ENCODE results near the gene SCFD2. TPM values are rescaled to one million over a fixed set of nuclear protein-coding genes. Genes with fewer than 3 reads are reported as not detected.

The SCFD2 gene
- total RNA-seq, 2 experiments from 2014 or later: 21.6 to 22.5 TPM

DNA sequence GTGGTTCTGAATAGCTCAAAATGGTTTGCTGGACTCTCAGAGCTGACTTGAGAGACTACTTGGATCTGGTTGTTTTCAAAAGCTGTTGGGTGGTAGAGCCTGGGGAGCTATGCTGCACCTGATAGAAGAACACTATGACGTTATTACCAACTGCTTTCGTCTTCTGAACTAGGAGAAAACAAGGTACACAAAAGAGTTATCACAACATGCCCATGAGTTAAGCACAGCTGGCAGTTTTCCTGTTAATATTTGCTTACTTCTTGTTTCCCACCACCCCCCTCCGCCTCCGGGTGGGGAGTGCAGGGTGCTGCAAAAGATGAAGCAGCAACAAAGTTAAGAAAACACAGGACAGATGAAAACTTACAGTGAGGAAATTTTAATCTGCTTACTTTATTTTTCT is 434.6 kb downstream of the SCFD2 start:
- ATAC-seq (no peak), DNase-seq (no peak)
- ChIA-PET POLR2A (no interaction called here), CTCF (no interaction called here)
- Mint-ChIP-seq H3K4me3 (no peak overlapping the region), H3K27ac (no peak overlapping the region), H3K36me3 (ENCODE audit: low read depth) (no peaks in the 10 kb centered on the region), H3K4me1 (peaks cover 1% of the 10 kb centered on the region), H3K9me3 (ENCODE audit: low read depth) (no peaks in the 10 kb centered on the region), H3K27me3 (no peaks in the 10 kb centered on the region)
- intact Hi-C loops (cut with DNase I, micrococcal nuclease): no loop called here

DNA sequence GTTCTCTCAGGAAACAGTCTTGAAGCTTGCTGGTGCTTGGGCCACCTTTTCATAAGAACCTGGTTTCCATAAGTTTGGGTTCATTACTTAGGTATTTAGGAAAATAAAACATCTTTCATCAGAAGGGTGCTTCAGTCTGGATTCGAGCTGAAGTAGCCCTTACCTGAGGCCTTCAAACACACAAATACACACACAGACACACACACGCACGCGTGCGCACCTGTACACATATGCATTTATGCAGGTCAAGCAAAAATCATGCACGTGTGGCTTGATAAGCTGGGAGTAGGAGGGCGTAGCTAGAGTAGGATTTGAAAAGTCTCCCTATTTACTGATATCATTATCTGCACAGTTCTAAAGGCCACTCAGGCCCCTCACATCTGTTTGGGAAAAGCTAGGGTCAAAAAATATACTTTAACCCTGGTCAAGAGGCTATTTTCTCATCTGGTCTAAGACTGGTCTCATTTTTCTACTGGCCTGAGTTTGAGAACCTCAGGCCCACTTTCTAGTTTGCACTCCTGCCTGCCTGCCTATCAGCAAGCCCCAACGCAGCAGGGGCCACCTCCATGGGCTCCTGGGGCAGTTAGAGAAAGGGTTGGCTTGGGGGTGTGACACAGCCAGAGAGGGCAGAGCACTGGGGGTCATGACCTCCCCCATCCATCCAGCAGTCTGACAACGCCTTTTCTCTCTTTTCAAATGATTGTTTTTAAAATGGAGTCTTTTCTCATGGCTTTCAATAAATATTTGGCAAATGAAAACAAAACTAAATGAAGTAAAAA is 439.5 kb downstream of the SCFD2 start:
- no peaks in the 10 kb centered on the region for H3K27me3 Mint-ChIP-seq
- H3K4me3 Mint-ChIP-seq: no peak overlapping the region
- no peaks in the 10 kb centered on the region for H3K36me3 Mint-ChIP-seq (ENCODE audit: low read depth)
- CTCF ChIA-PET: no interaction called here
- POLR2A ChIA-PET: no interaction called here
- no peak for ATAC-seq
- intact Hi-C loops (cut with DNase I, micrococcal nuclease): no loop called here
- no peaks in the 10 kb centered on the region for H3K4me1 Mint-ChIP-seq
- H3K9me3 Mint-ChIP-seq (ENCODE audit: low read depth): no peaks in the 10 kb centered on the region
- H3K27ac Mint-ChIP-seq: no peak overlapping the region
- no peak for DNase-seq

DNA sequence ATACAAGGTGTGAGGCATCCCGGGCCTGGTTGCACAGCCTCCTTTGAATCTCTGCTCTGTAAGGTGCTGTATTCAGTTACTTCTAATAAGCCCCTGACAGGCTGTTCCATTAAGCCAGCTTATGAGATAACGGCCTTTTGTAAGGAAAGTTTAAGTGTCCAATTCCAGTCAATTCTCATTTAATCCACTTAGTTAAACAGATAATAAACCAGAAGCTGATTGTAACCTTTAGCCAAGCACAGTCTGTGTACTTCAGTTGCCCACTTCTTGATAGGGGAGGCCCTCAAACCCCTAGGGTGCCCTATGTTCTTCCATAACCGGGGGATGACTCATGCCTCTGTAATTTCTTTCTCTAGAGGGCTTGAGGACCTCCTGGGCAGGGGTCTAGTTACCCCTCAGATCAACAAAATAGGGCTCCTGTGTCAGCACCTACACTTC is 440.3 kb downstream of the SCFD2 start:
- Mint-ChIP-seq H3K36me3 (ENCODE audit: low read depth) (no peaks in the 10 kb centered on the region), H3K9me3 (ENCODE audit: low read depth) (no peaks in the 10 kb centered on the region), H3K4me3 (no peak overlapping the region), H3K27me3 (no peaks in the 10 kb centered on the region), H3K27ac (no peak overlapping the region), H3K4me1 (no peaks in the 10 kb centered on the region)
- intact Hi-C loops (cut with DNase I, micrococcal nuclease): no loop called here
- ChIA-PET CTCF (interaction anchor here (0.9 kb wide), 1 partner anchor 15 kb away, joined by 3 read pairs; no protein-coding TSS in a partner anchor), POLR2A (no interaction called here)
- no peak for DNase-seq
- ATAC-seq: no peak

DNA sequence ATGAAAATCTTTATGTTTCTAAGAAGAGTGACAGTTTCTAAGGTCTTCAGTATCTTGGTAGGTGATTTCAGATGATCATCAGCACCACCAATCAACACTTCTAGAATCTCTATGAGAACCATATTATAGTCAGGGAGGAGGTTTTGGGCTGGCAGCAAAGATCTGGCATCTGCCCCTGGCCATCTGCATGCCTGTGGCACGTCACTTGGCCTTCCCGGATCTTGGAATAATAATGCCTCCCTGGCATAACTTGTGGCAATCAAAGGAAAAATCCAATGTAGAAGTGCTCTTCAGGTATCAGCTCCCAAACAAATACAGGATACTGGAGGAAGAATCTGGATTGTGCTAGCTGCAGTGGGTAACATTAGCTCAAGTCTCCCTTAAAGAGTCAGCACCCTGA is 446.4 kb downstream of the SCFD2 start:
- DNase-seq (no peak), ATAC-seq (no peak)
- CTCF ChIA-PET: interaction anchor here (0.8 to 1.0 kb wide), 2 partner anchors 8 to 64 kb away, joined by 3 to 5 read pairs; no protein-coding TSS in a partner anchor
- Mint-ChIP-seq H3K36me3 (ENCODE audit: low read depth) (peaks cover 6% of the 10 kb centered on the region), H3K4me3 (no peak overlapping the region), H3K27ac (no peak overlapping the region), H3K4me1 (no peaks in the 10 kb centered on the region), H3K9me3 (ENCODE audit: low read depth) (no peaks in the 10 kb centered on the region), H3K27me3 (no peaks in the 10 kb centered on the region)
- POLR2A ChIA-PET: no interaction called here
- intact Hi-C loops (cut with DNase I, micrococcal nuclease): no loop called here

DNA sequence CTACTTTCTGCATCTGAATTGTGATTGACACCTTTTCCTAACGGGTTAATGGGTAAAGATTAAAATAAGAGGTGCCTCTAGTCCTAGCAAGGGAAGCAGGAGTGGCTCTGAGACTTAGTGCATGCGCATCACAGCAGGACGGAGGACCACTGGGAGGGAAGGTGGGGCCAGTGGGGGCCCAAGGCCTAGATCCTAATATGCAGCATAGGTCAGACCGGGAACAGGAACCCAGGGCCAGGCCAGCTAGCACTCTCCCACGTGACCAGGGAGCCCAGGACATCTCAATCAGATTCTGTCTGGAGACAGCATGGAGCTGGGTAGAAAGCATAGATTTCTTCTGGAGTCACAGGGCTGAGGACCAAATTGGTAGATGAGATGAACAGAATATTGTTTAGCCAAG is 448.0 kb downstream of the SCFD2 start:
- Mint-ChIP-seq H3K9me3 (ENCODE audit: low read depth) (no peaks in the 10 kb centered on the region), H3K27me3 (no peaks in the 10 kb centered on the region), H3K4me1 (no peaks in the 10 kb centered on the region), H3K27ac (no peak overlapping the region), H3K4me3 (no peak overlapping the region), H3K36me3 (ENCODE audit: low read depth) (peaks cover 6% of the 10 kb centered on the region)
- intact Hi-C loops (cut with DNase I, micrococcal nuclease): no loop called here
- ATAC-seq (no peak), DNase-seq (no peak)
- CTCF ChIA-PET: no interaction called here
- POLR2A ChIA-PET: no interaction called here

DNA sequence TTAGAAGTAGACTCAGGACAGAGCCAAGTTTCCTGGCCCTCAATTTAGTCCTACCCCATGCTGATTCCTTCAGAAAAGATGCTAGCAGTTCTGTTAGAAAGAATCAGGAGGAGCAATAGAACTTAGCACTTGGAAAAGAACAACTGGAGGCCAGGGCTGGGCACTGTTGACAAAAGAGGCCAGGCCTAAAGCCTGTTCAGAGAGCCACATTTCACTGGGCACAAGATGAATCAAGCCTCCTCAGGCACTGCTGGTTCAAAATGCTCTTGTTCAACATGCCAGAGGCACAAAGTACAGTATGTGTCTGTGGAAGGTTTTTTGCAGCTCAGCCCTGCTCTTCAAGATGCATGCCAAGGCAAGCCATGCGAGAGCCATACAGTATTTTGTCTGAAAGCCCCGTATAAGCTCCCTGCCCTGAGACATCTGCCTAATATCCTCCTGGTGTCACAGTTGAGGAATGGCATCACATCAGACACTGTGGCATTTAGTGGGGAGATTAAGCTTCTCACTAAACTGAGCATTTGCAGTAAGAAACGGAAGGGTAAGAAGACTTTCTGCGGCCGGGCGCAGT is 450.0 kb downstream of the SCFD2 start:
- H3K4me3 Mint-ChIP-seq: no peak overlapping the region
- H3K4me1 Mint-ChIP-seq: peaks cover 1% of the 10 kb centered on the region
- no peaks in the 10 kb centered on the region for H3K27me3 Mint-ChIP-seq
- ChIA-PET CTCF (no interaction called here), POLR2A (no interaction called here)
- no peak overlapping the region for H3K27ac Mint-ChIP-seq
- H3K9me3 Mint-ChIP-seq (ENCODE audit: low read depth): no peaks in the 10 kb centered on the region
- ATAC-seq: no peak
- H3K36me3 Mint-ChIP-seq (ENCODE audit: low read depth): peaks cover 8% of the 10 kb centered on the region
- no peak for DNase-seq
- intact Hi-C loops (cut with DNase I, micrococcal nuclease): no loop called here

DNA sequence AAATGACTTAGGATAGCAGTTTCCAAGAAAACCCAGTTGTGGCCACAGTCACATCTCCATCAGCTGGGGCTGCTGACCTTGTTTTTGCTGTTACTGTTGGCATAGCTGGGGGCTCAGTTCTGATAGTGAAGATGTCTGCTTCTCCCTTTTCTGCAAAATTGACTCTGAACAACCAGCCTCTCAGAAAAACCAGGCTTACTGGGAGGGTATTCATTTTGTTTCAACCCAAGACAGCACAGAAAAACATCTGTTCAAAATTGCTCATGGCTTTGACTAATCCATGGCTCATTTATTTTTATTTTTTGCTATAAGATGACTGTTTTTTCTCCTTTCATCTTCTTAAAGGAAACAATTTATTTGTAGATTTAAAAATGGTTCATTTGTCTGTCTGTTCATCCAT is 450.7 kb downstream of the SCFD2 start:
- Mint-ChIP-seq H3K36me3 (ENCODE audit: low read depth) (peaks cover 8% of the 10 kb centered on the region), H3K4me3 (no peak overlapping the region), H3K27me3 (no peaks in the 10 kb centered on the region), H3K27ac (no peak overlapping the region), H3K9me3 (ENCODE audit: low read depth) (no peaks in the 10 kb centered on the region), H3K4me1 (peaks cover 1% of the 10 kb centered on the region)
- POLR2A ChIA-PET: no interaction called here
- CTCF ChIA-PET: no interaction called here
- intact Hi-C loops (cut with DNase I, micrococcal nuclease): no loop called here
- DNase-seq (no peak), ATAC-seq (no peak)

DNA sequence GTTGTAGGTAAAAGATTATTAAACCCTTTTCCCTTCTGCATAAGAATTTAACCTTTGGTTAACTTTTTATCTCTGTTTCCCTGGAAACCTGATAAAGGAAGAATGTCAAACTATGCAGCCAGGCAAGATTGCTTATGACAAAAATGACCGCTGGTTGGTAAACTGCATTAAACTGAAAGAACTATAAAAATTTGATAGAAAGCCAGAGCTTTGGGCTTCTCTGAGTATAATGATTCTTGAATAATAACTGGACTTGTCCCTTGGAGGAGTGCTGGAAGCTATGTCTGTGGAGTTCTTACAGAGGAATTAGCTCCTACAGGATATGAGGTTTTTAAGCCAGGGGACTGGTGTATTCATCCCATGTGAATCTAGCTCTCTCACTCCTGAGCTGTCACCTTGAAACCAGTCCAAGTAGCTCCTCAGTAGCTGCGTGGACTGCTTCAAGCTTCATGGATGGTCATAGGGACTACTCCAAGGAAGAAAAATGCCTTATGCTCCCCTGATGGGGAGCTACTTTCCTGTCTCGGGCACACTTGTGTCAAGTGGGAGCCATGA is 451.7 kb downstream of the SCFD2 start:
- POLR2A ChIA-PET: no interaction called here
- H3K4me1 Mint-ChIP-seq: peaks cover 1% of the 10 kb centered on the region
- H3K27me3 Mint-ChIP-seq: no peaks in the 10 kb centered on the region
- ATAC-seq (no peak), DNase-seq (no peak)
- H3K4me3 Mint-ChIP-seq: no peak overlapping the region
- intact Hi-C loops (cut with DNase I, micrococcal nuclease): loop anchor here in 1 of 2 experiments (5.0 kb wide), 1 partner anchor 68 kb away; no protein-coding TSS in a partner anchor
- H3K27ac Mint-ChIP-seq: no peak overlapping the region
- CTCF ChIA-PET: interaction anchor here (0.6 kb wide), 1 partner anchor 326 kb away, joined by 6 read pairs; no protein-coding TSS in a partner anchor
- H3K36me3 Mint-ChIP-seq (ENCODE audit: low read depth): peaks cover 8% of the 10 kb centered on the region
- H3K9me3 Mint-ChIP-seq (ENCODE audit: low read depth): no peaks in the 10 kb centered on the region

DNA sequence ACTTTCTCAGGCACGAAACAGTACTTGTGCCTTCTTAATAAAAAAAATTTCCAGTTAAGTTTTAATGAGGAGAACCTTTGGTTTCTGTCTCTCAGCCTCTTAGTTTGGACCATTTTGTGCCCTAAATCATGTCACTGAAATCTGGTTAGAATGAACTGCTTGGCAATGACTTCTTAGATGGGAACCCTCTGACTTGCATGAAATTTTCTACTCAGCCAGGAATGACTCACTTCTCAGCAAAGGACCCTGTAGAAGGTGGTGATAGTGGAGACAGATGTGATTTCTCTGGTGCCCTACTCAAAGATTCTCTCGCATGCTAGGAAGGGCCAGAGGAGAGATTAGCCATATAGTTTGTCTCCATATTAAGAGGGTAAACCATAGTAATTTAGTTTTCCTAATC is 453.3 kb downstream of the SCFD2 start:
- H3K9me3 Mint-ChIP-seq (ENCODE audit: low read depth): no peaks in the 10 kb centered on the region
- ChIA-PET POLR2A (no interaction called here), CTCF (interaction anchor here (1.0 to 1.3 kb wide), 4 partner anchors 16 to 70 kb away, joined by 3 to 6 read pairs (median 4); no protein-coding TSS in a partner anchor)
- no peak for ATAC-seq
- peaks cover 9% of the 10 kb centered on the region for H3K36me3 Mint-ChIP-seq (ENCODE audit: low read depth)
- H3K4me1 Mint-ChIP-seq: peaks cover 1% of the 10 kb centered on the region
- no peak for DNase-seq
- H3K27me3 Mint-ChIP-seq: no peaks in the 10 kb centered on the region
- no peak overlapping the region for H3K4me3 Mint-ChIP-seq
- intact Hi-C loops (cut with DNase I, micrococcal nuclease): loop anchor here in 1 of 2 experiments (5.0 kb wide), 1 partner anchor 70 kb away; no protein-coding TSS in a partner anchor
- H3K27ac Mint-ChIP-seq: no peak overlapping the region

DNA sequence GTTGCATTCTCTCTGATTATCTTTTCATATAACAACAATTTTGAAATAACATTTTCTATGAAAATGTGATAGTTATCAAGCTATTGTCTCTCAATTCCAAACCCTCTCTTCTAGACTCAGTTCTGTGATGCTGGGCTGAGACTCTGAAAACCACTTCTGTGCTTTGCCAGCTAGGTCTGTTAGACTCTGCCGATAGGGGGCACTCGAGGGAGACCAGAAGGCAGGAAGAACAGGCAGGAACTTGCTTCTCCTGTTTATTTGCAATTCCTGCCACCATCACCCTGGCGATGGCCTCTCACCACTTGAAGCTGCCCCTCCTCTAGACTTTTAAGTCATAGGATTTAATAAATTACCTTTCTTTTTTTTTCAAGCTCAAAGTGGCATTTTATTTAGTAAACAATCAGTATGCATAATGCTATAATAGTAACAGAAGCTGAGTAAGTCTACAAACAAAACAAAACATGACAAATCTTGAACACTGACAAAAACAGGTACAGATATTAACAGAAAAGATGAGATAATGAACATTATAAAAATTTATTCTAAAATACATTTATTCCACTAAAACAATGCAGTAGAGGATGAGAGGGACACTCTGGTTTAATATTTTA is 454.1 kb downstream of the SCFD2 start:
- H3K4me1 Mint-ChIP-seq: peaks cover 1% of the 10 kb centered on the region
- peak; percentile 36 for ATAC-seq
- intact Hi-C loops (cut with DNase I, micrococcal nuclease): loop anchor here in 1 of 2 experiments (5.0 kb wide), 1 partner anchor 71 kb away; no protein-coding TSS in a partner anchor
- no peaks in the 10 kb centered on the region for H3K9me3 Mint-ChIP-seq (ENCODE audit: low read depth)
- H3K27ac Mint-ChIP-seq: no peak overlapping the region
- ChIA-PET POLR2A (no interaction called here), CTCF (interaction anchor here (0.6 to 1.3 kb wide), 19 partner anchors 8 to 566 kb away, joined by 3 to 6 read pairs (median 3); no protein-coding TSS in a partner anchor)
- H3K27me3 Mint-ChIP-seq: no peaks in the 10 kb centered on the region
- H3K4me3 Mint-ChIP-seq: no peak overlapping the region
- peak; percentile 87 for DNase-seq
- peaks cover 15% of the 10 kb centered on the region for H3K36me3 Mint-ChIP-seq (ENCODE audit: low read depth)

DNA sequence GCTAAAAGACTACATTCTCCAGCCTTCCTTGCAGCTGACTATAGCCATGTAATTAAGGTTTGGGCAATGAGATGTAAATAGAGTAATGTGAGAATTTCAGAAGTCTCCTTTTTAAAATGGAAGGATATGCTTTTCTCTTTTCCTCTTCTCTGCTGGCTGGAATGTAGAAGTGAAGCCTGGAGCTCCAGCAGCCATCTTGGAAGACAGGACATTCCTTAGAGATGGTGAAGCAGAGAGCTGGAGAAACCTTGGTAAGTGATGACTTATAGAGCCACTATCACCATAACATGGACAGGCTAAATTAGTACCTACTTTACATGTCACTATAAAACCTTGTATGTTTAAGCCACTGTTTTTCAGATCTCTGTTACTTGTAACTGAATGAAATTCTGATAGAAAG is 455.7 kb downstream of the SCFD2 start:
- H3K36me3 Mint-ChIP-seq (ENCODE audit: low read depth): peaks cover 20% of the 10 kb centered on the region
- H3K4me3 Mint-ChIP-seq: no peak overlapping the region
- ATAC-seq (no peak), DNase-seq (no peak)
- ChIA-PET CTCF (no interaction called here), POLR2A (no interaction called here)
- H3K27ac Mint-ChIP-seq: no peak overlapping the region
- peaks cover 1% of the 10 kb centered on the region for H3K4me1 Mint-ChIP-seq
- intact Hi-C loops (cut with DNase I, micrococcal nuclease): loop anchor here in 1 of 2 experiments (5.0 kb wide), 1 partner anchor 72 kb away; no protein-coding TSS in a partner anchor
- H3K27me3 Mint-ChIP-seq: no peaks in the 10 kb centered on the region
- H3K9me3 Mint-ChIP-seq (ENCODE audit: low read depth): no peaks in the 10 kb centered on the region
